ENCODE data around the gene CALML6. TPM values are rescaled to one million over a fixed set of nuclear protein-coding genes. Genes with fewer than 3 reads are reported as not detected.

The CALML6 gene
- total RNA-seq, 2 experiments from 2014 or later: 0.47 to 0.76 TPM

DNA sequence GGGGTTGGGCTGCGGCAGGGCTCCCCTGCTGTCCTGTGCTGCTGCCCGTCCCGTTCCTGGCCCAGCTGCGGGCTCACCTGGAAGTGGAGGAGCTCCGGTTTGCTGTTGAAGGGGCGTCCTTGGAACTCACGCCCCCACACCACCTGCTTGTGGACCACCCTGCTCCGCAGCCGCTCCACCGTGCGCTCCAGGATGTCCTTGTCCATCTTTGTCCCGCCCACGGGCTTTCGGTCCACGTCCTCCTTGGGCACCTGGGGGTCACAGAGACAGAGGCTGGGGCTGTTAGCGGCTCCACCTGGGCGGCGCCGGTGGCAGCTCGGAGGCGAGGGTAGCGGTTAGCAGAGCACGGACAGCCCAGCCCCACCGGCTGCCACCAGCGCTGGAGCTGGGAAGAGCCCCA, 49.8 kb downstream of the CALML6 start:
- no peaks in the 10 kb centered on the region for H3K9me3 Mint-ChIP-seq
- CTCF ChIA-PET: interaction anchor here (1.4 kb wide), 1 partner anchor 22 kb away, joined by 4 read pairs; no protein-coding TSS in a partner anchor
- ATAC-seq: no peak
- H3K4me1 Mint-ChIP-seq (ENCODE audit: low read depth): peaks cover 9% of the 10 kb centered on the region
- POLR2A ChIA-PET: no interaction called here
- no peak overlapping the region for H3K4me3 Mint-ChIP-seq
- DNase-seq: no peak
- intact Hi-C loops (cut with micrococcal nuclease): loop anchor here (5.0 kb wide), 1 partner anchor 77 kb away; no protein-coding TSS in a partner anchor
- peaks cover 16% of the 10 kb centered on the region for H3K27me3 Mint-ChIP-seq
- H3K27ac Mint-ChIP-seq: no peak overlapping the region
- TF ChIP-seq, protein P1, sequence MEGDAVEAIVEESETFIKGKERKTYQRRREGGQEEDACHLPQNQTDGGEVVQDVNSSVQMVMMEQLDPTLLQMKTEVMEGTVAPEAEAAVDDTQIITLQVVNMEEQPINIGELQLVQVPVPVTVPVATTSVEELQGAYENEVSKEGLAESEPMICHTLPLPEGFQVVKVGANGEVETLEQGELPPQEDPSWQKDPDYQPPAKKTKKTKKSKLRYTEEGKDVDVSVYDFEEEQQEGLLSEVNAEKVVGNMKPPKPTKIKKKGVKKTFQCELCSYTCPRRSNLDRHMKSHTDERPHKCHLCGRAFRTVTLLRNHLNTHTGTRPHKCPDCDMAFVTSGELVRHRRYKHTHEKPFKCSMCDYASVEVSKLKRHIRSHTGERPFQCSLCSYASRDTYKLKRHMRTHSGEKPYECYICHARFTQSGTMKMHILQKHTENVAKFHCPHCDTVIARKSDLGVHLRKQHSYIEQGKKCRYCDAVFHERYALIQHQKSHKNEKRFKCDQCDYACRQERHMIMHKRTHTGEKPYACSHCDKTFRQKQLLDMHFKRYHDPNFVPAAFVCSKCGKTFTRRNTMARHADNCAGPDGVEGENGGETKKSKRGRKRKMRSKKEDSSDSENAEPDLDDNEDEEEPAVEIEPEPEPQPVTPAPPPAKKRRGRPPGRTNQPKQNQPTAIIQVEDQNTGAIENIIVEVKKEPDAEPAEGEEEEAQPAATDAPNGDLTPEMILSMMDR (IDR thresholded peaks at IDR 0.05): no peak
- no peaks in the 10 kb centered on the region for H3K36me3 Mint-ChIP-seq (ENCODE audit: low read depth)

DNA sequence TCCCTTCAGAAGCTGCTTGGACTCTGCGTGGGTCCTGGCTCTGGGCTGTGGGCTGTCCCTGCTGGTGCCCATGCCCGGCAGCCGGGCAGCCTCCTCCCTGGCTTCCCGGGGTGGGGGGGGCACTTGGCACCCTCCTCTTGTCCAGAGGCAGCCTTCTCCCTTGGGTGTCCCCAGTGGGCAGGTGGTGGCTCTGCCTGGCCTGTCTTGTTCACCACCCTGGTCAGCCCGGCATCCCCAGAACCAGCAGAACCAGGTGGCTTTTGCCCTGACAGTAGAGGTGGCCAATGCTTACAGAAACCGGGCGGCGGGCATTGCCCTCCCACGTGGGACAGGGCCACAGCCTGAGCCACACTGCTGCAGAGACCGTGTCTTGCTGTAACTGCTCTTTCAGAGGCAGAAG, 50.5 kb downstream of the CALML6 start:
- H3K36me3 Mint-ChIP-seq (ENCODE audit: low read depth): no peaks in the 10 kb centered on the region

DNA sequence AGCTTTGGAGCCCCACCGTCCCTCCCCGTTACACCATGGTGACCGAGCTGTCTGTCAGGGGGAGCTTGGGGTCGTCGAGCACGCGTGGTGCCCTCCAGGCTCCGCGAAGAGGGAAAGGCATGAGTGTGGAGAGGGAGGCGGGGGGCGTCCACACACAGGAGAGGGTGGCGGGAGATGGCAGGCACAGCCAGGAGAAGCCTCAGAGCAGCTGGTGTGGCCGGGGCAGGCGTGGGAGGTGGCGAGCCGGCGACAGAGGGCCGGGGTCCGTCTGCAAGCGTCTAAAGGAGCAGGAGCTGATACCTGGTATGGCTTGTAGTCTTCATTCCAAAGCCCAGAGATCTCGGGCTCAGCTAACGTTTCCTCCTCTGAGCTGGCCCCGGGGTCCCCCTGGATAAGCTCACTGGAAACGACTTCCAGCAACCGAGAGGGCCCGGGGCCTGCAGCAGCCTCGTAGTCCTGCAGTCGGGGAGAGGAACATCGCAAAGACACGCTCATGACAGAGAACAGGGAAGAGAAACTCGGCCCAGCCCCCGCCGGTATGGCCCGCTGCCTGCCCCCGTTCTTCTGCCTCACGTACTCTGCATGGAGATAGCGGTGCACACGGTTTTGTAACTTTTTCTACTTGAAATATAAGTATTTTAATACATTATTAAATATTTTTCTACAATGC, 51.1 kb downstream of the CALML6 start:
- ATAC-seq (no peak), DNase-seq (no peak)
- Mint-ChIP-seq H3K4me3 (no peak overlapping the region), H3K36me3 (ENCODE audit: low read depth) (no peaks in the 10 kb centered on the region), H3K4me1 (ENCODE audit: low read depth) (no peaks in the 10 kb centered on the region), H3K9me3 (peaks cover 4% of the 10 kb centered on the region), H3K27ac (no peak overlapping the region), H3K27me3 (peaks cover 8% of the 10 kb centered on the region)
- ChIA-PET POLR2A (interaction anchor here (0.6 kb wide), 1 partner anchor 112 kb away, joined by 4 read pairs; no protein-coding TSS in a partner anchor), CTCF (interaction anchor here (0.6 to 1.6 kb wide), 3 partner anchors 23 to 392 kb away, joined by 3 to 5 read pairs (median 4); no protein-coding TSS in a partner anchor)
- TF ChIP-seq, protein P1 (IDR thresholded peaks at IDR 0.05): no peak
- intact Hi-C loops (cut with micrococcal nuclease): no loop called here

More for the DNA sequence above, 50.5 kb downstream of the CALML6 start:
- H3K4me3 Mint-ChIP-seq: no peak overlapping the region
- H3K27me3 Mint-ChIP-seq: peaks cover 13% of the 10 kb centered on the region
- no peak for ATAC-seq
- ChIA-PET POLR2A (no interaction called here), CTCF (interaction anchor here (0.6 to 1.6 kb wide), 3 partner anchors 22 to 392 kb away, joined by 3 to 5 read pairs (median 4); no protein-coding TSS in a partner anchor)
- no peaks in the 10 kb centered on the region for H3K9me3 Mint-ChIP-seq
- no peak for DNase-seq
- intact Hi-C loops (cut with micrococcal nuclease): no loop called here
- no peak overlapping the region for H3K27ac Mint-ChIP-seq
- TF ChIP-seq, protein P1 (IDR thresholded peaks at IDR 0.05): no peak
- H3K4me1 Mint-ChIP-seq (ENCODE audit: low read depth): peaks cover 4% of the 10 kb centered on the region

Other genes with a start within 250 kb of the CALML6 start
- 10 to 100 TPM; 21.9 to 23.8 TPM for gene SLC35E2B, start 222.5 kb upstream of the CALML6 start, total RNA-seq
- 10 to 100 TPM; 64.8 to 70.6 TPM for gene CDK11A, start 190.9 kb upstream of the CALML6 start, total RNA-seq
- 10 to 100 TPM; 57.3 to 65.6 TPM for gene NADK, start 136.8 kb upstream of the CALML6 start, total RNA-seq
- gene GNB1, start 24.2 kb upstream of the CALML6 start, total RNA-seq: 100 to 1,000 TPM; 318 to 330 TPM
- 1 to 10 TPM; 2.1 to 2.2 TPM for gene TMEM52, start 4.0 kb downstream of the CALML6 start, total RNA-seq
- gene CFAP74, start 88.5 kb downstream of the CALML6 start, total RNA-seq: under 1 TPM; 0.38 to 0.41 TPM
- gene GABRD, start 104.1 kb downstream of the CALML6 start, total RNA-seq: not detected
- 10 to 100 TPM; 15.4 to 15.7 TPM for gene PRKCZ, start 135.2 kb downstream of the CALML6 start, total RNA-seq